Common myeloid progenitor, CD34-positive (primary cell): ENCODE data around the gene TSPAN10.

Source experiments
- CTCF ChIA-PET: fragments of 350-600 bp; sonication (Branson Sonifier 250); formaldehyde crosslinking; loops from one replicate; lab custom pipeline; 2021; ENCODE audit warnings: antibody characterized with exemption; lab: Charles Lee
- POLR2A ChIA-PET: fragments of 350-600 bp; sonication (Branson Sonifier 250); formaldehyde crosslinking; loops from one replicate; lab custom pipeline; 2021; ENCODE audit warnings: antibody characterized with exemption; lab: Charles Lee
- DNase-seq, 3 donors: peaks; one replicate each; pipeline versions ENCODE4 v3.0.0 to v3.0.0-alpha.2; 2013
- H3K27ac ChIP-seq, 2 experiments: 1 replicate in 1 of 2; 2 replicates in 1 of 2; pipeline ENCODE4 v1.7.0; 2013; ENCODE audit warnings: inconsistent platforms in 2 of 2, low read length in 2 of 2, mild to moderate bottlenecking in 2 of 2, low read depth in 1 of 2, moderate library complexity in 1 of 2; ENCODE audit not compliant: severe bottlenecking in 2 of 2, insufficient read depth in 1 of 2, poor library complexity in 1 of 2
- H3K27me3 ChIP-seq, 5 experiments: replicated peaks in 2 of 5; 1 replicate in 3 of 5; 2 replicates in 2 of 5; pipeline versions ENCODE4 v1.6.1 to v1.7.0; 2013; ENCODE audit warnings: low read length in 4 of 5, mild to moderate bottlenecking in 2 of 5, moderate library complexity in 2 of 5, inconsistent platforms in 1 of 5; ENCODE audit not compliant: insufficient read depth in 5 of 5, control insufficient read depth in 4 of 5
- H3K36me3 ChIP-seq, 4 experiments: 1 replicate in 2 of 4; 2 replicates in 2 of 4; pipeline versions ENCODE4 v1.6.1 to v1.7.0; 2013; ENCODE audit warnings: low read length in 3 of 4, control low read depth in 1 of 4, mild to moderate bottlenecking in 1 of 4; ENCODE audit not compliant: control insufficient read depth in 4 of 4, insufficient read depth in 4 of 4
- H3K4me1 ChIP-seq, 4 experiments: 1 replicate in 3 of 4; 2 replicates in 1 of 4; pipeline versions ENCODE4 v1.6.1 to v1.7.1; 2013; ENCODE audit warnings: low read length in 3 of 4, mild to moderate bottlenecking in 3 of 4, control low read depth in 1 of 4, inconsistent platforms in 1 of 4, moderate library complexity in 1 of 4; ENCODE audit not compliant: control insufficient read depth in 4 of 4, insufficient read depth in 4 of 4; ENCODE audit errors: control extremely low read depth in 1 of 4
- H3K4me3 ChIP-seq, 7 experiments: 1 replicate in 4 of 7; 2 replicates in 3 of 7; pipeline versions ENCODE4 v1.5.1 to v1.7.0; 2013; ENCODE audit warnings: mild to moderate bottlenecking in 7 of 7, low read length in 6 of 7, moderate library complexity in 6 of 7, inconsistent platforms in 2 of 7, low read depth in 2 of 7, control low read depth in 1 of 7; ENCODE audit not compliant: insufficient read depth in 4 of 7, control insufficient read depth in 1 of 7; ENCODE audit errors: extremely low read depth in 1 of 7
- H3K9me3 ChIP-seq, 5 experiments: 1 replicate in 4 of 5; 2 replicates in 1 of 5; pipeline versions ENCODE4 v1.6.1 to v1.7.1; 2013; ENCODE audit warnings: low read length in 4 of 5, mild to moderate bottlenecking in 2 of 5, inconsistent platforms in 1 of 5, low read depth in 1 of 5, moderate library complexity in 1 of 5; ENCODE audit not compliant: control insufficient read depth in 4 of 5, insufficient read depth in 2 of 5; ENCODE audit errors: control extremely low read depth in 1 of 5
- WGBS: methylation state at CpG from one replicate; pipeline ENCODE4 v1.1.5; 2013; ENCODE audit not compliant: insufficient coverage; 5-methylcytosine and 5-hydroxymethylcytosine counted together

TSPAN10 gene

GRCh38 chr17:81650951-81651350 lies 14.0 kb downstream of the TSPAN10 start:
- H3K27ac ChIP-seq: no peak overlapping the region
- H3K4me3 ChIP-seq: no peak overlapping the region
- peaks cover 0 to 6% (median 0%) of the 10 kb centered on the region in 4 experiments for H3K36me3 ChIP-seq
- 80% methylated on average over 4 of the region's 9 CpGs for WGBS
- peaks cover 0 to 35% (median 14%) of the 10 kb centered on the region in 5 experiments for H3K27me3 ChIP-seq
- H3K4me1 ChIP-seq: peaks cover 0 to 20% (median 16%) of the 10 kb centered on the region in 4 experiments
- no peak for DNase-seq
- ChIA-PET POLR2A (no interaction called here), CTCF (no interaction called here)
- H3K9me3 ChIP-seq: peaks cover 0 to 13% (median 8%) of the 10 kb centered on the region in 5 experiments

DNA sequence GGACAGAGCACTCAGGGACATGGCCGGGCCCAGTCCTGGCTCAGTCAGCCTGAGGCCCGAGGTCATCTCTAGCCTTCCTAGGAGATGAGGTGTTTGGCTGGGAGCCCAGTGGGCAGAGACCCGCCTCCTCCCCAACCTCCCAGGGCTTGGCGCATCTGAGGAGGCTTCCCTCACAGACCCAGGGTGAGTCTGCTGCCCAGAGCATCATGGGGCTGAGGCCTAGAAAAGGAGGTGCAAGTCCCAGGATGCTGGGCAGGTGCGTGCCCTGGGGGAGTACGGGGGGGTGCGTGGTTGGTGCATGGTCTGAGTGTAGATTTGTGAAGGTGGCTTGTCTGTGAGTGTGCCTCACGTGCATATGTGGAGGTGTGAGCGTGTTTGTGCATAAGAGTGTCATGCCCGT lies 14.7 kb downstream of the TSPAN10 start:
- H3K27ac ChIP-seq: no peak overlapping the region
- DNase-seq: no peak
- H3K9me3 ChIP-seq: peaks cover 0 to 13% (median 8%) of the 10 kb centered on the region in 5 experiments
- CTCF ChIA-PET: no interaction called here
- POLR2A ChIA-PET: no interaction called here
- H3K4me3 ChIP-seq: no peak overlapping the region
- WGBS: 89% methylated on average over 10 of the region's 10 CpGs
- H3K4me1 ChIP-seq: peaks cover 0 to 27% (median 20%) of the 10 kb centered on the region in 4 experiments
- H3K27me3 ChIP-seq: peaks cover 0 to 34% (median 14%) of the 10 kb centered on the region in 5 experiments
- peaks cover 0 to 6% (median 0%) of the 10 kb centered on the region in 4 experiments for H3K36me3 ChIP-seq

DNA sequence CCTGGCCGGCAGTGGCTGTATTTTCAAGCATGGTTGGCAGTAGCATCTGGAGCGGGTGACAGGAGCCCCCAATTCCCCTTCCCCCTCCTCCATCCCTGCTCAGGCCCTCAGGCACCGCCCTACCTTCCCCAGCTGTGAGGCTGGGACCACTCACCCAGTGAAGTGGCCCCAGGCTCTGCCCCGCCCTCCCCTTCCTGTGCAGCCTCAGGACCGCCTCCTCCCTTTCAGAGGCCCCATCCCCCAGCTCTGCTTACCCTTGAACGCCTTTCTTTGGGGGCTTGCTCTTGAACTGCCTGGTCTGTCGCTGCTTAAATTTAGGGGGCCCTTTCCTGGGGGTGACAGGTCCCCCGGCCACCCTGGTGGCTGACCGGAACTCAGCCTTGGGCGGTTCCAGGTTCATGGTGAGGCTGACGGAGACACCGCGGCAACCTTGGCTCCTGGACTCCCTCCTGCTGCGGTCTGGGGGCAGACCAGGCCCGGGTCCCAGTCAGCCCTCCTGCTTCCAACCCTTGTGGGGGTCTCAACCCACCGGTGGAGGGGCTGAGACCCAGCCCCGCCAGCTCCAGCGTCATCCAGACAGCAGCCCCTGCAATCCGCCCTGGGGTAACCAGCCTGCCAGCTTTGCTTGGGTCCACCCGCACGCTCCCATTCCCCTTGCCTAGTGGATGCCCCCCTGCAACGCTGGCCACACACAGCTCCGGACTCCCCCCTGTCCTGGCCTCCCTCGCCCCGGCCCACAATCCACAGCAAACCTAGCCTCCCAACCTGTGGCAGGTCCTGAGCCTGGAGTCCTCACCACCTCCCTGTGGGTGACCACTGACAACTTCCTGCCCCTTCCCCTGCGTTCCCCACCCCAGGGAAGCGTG lies 16.1 kb downstream of the TSPAN10 start:
- peaks cover 0 to 20% (median 8%) of the 10 kb centered on the region in 5 experiments for H3K27me3 ChIP-seq
- DNase-seq: peak; percentile 17 to 70 (median 60)
- WGBS: 2% methylated on average over 25 of the region's 27 CpGs
- H3K4me3 ChIP-seq: peak overlapping the region; percentile 32 to 82 (median 74)
- no peak overlapping the region for H3K27ac ChIP-seq
- ChIA-PET POLR2A (interaction anchor here (0.5 to 1.0 kb wide), 2 partner anchors 16 to 37 kb away, joined by 3 to 4 read pairs; partner anchors contain the start of genes NPLOC4 and TSPAN10), CTCF (interaction anchor here (1.1 kb wide), 1 partner anchor 20 kb away, joined by 4 read pairs; no protein-coding TSS in a partner anchor)
- H3K36me3 ChIP-seq: peaks cover 0 to 6% (median 0%) of the 10 kb centered on the region in 4 experiments
- H3K9me3 ChIP-seq: peaks cover 0 to 13% (median 8%) of the 10 kb centered on the region in 5 experiments
- peaks cover 0 to 34% (median 21%) of the 10 kb centered on the region in 4 experiments for H3K4me1 ChIP-seq

- H3K27me3 ChIP-seq: no peaks in the 10 kb centered on the region
- DNase-seq: no peak
- H3K4me3 ChIP-seq: no peak overlapping the region
- CTCF ChIA-PET: interaction anchor here (0.6 to 1.0 kb wide), 2 partner anchors 21 to 315 kb away, joined by 3 to 4 read pairs; no protein-coding TSS in a partner anchor
- POLR2A ChIA-PET: interaction anchor here (0.6 kb wide), 1 partner anchor 171 kb away, joined by 3 read pairs; no protein-coding TSS in a partner anchor
- peaks cover 0 to under 1% (median 0%) of the 10 kb centered on the region in 4 experiments for H3K36me3 ChIP-seq
- no peak overlapping the region for H3K27ac ChIP-seq
- peaks cover 0 to 34% (median 20%) of the 10 kb centered on the region in 4 experiments for H3K4me1 ChIP-seq
- H3K9me3 ChIP-seq: no peaks in the 10 kb centered on the region
- 90% methylated on average over 16 of the region's 18 CpGs for WGBS
Observed at GRCh38 chr17:81655378-81656117, 18.6 kb downstream of the TSPAN10 start.

- Histone ChIP-seq H3K27me3 (no peaks in the 10 kb centered on the region), H3K4me3 (no peak within 1 kb of the TSS), H3K4me1 (peaks cover 0 to 34% (median 20%) of the 10 kb centered on the region in 4 experiments), H3K36me3 (no peaks in the 10 kb centered on the region), H3K27ac (no peak within 1 kb of the TSS), H3K9me3 (no peaks in the 10 kb centered on the region)
- WGBS: 90% methylated on average over 11 of the region's 15 CpGs
- POLR2A ChIA-PET: no interaction called here
- peak in 2 of 3 donors; percentile 26 to 40 for DNase-seq
- CTCF ChIA-PET: interaction anchor here (0.6 to 1.1 kb wide), 2 partner anchors 26 to 314 kb away, joined by 3 to 4 read pairs; no protein-coding TSS in a partner anchor
Observed at GRCh38 chr17:81656118-81656743, 19.2 kb downstream of the TSPAN10 start, which contains the start of gene PDE6G. PDE6G (minus strand) TSS chr17:81656542; CDS start chr17:81653305, 3,237 bp downstream.

DNA sequence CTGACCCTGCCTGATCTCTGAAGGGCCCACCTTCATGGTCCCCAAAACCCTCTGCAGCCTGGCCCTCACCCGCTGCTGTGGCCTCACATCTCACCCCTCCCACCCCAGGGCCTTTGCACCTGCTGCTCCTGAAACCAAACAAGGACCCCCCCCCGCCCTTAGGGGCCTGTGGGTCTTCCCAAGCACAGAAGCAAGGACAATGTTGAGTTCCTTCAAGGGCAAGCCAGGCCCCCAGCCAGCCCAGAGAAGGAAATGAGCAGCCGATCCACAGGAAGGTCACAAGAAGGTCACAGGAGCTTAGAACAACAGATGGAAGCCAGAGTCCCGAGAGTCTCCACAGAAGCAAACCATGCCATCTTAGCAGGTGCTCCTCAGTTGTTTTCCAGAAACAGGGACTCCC lies 19.8 kb downstream of the TSPAN10 start:
- ChIA-PET POLR2A (no interaction called here), CTCF (interaction anchor here (1.1 to 1.4 kb wide), 2 partner anchors 11 to 26 kb away, joined by 3 read pairs; no protein-coding TSS in a partner anchor)
- H3K36me3 ChIP-seq: no peaks in the 10 kb centered on the region
- H3K27ac ChIP-seq: no peak overlapping the region
- 60% methylated on average over 3 of the region's 4 CpGs for WGBS
- H3K4me1 ChIP-seq: peaks cover 0 to 34% (median 20%) of the 10 kb centered on the region in 4 experiments
- no peak overlapping the region for H3K4me3 ChIP-seq
- no peaks in the 10 kb centered on the region for H3K27me3 ChIP-seq
- no peak for DNase-seq
- H3K9me3 ChIP-seq: no peaks in the 10 kb centered on the region
